WTC11 (cell line): ENCODE data around the gene IRAK1. TPM values are rescaled to one million over a fixed set of nuclear protein-coding genes. Genes with fewer than 3 reads are reported as not detected.

ENCODE experiments used
- ATAC-seq: fragments of 200-7000 bp; cut with Tn5 transposase; 2 replicates; pipeline ENCODE4 v1.10.0; 2021; ENCODE audit warnings: mild to moderate bottlenecking, moderate library complexity
- CTCF ChIA-PET: fragments of 300-600 bp; sonication (Branson Sonifier 250); formaldehyde crosslinking; loops from one replicate; lab custom pipeline; 2021; ENCODE audit warnings: antibody characterized with exemption; lab: Charles Lee
- POLR2A ChIA-PET: fragments of 350-600 bp; sonication (Branson Sonifier 250); formaldehyde crosslinking; loops from one replicate; lab custom pipeline; 2021; ENCODE audit warnings: antibody characterized with exemption; lab: Charles Lee
- DNase-seq: peaks from one replicate; pipeline ENCODE4 v3.0.0; 2021; ENCODE audit warnings: low spot score
- H3K27ac Mint-ChIP-seq: 2 replicates; pipeline ENCODE4 v1.8.0; 2021; ENCODE audit warnings: mixed read lengths
- H3K27me3 Mint-ChIP-seq: 2 replicates; pipeline ENCODE4 v1.8.0; 2021; ENCODE audit warnings: low read depth, mild to moderate bottlenecking, moderate library complexity, mixed read lengths
- H3K36me3 Mint-ChIP-seq: 2 replicates; pipeline ENCODE4 v1.8.0; 2021; ENCODE audit warnings: mixed read lengths
- H3K4me1 Mint-ChIP-seq: 2 replicates; pipeline ENCODE4 v1.8.0; 2022; ENCODE audit warnings: mixed read lengths
- H3K4me3 Mint-ChIP-seq: 2 replicates; pipeline ENCODE4 v1.8.0; 2021; ENCODE audit warnings: mild to moderate bottlenecking, moderate library complexity, mixed read lengths
- H3K9me3 Mint-ChIP-seq: 2 replicates; pipeline ENCODE4 v1.8.0; 2021; ENCODE audit warnings: mixed read lengths
- CREB1 ChIP-seq: sonication (generic); formaldehyde crosslinking; IDR thresholded peaks from 2 replicates; pipeline ENCODE4 v1.8.0; 2023; ENCODE audit warnings: mild to moderate bottlenecking, missing genetic modification reagents
- EMX1 ChIP-seq: fragments of 250-450 bp; sonication (Bioruptor Pico); IDR thresholded peaks from 2 replicates; pipeline ENCODE4 v1.8.0; 2021; ENCODE audit warnings: mild to moderate bottlenecking
- ESRRA ChIP-seq: sonication (generic); formaldehyde crosslinking; IDR thresholded peaks from 2 replicates; pipeline ENCODE4 v1.8.1; 2022; ENCODE audit warnings: mild to moderate bottlenecking, missing genetic modification reagents, borderline replicate concordance
- ETV6 ChIP-seq: sonication (generic); formaldehyde crosslinking; IDR thresholded peaks from 2 replicates; pipeline ENCODE4 v1.8.1; 2022; ENCODE audit warnings: mild to moderate bottlenecking, missing genetic modification reagents
- KAT7 ChIP-seq: sonication (generic); formaldehyde crosslinking; IDR thresholded peaks from 2 replicates; pipeline ENCODE4 v1.8.1; 2023; ENCODE audit warnings: missing genetic modification reagents, mild to moderate bottlenecking, borderline replicate concordance
- NFE2L1 ChIP-seq: sonication (generic); formaldehyde crosslinking; IDR thresholded peaks from 2 replicates; pipeline ENCODE4 v1.8.1; 2023; ENCODE audit warnings: missing genetic modification reagents
- NR2C2 ChIP-seq: sonication (generic); formaldehyde crosslinking; IDR thresholded peaks from 2 replicates; pipeline ENCODE4 v1.8.0; 2022; ENCODE audit warnings: mild to moderate bottlenecking, missing genetic modification reagents
- PRRX2 ChIP-seq: fragments of 250-450 bp; sonication (Bioruptor Pico); IDR thresholded peaks from 2 replicates; pipeline ENCODE4 v1.8.0; 2021; ENCODE audit warnings: mild to moderate bottlenecking
- RELA ChIP-seq: sonication (generic); formaldehyde crosslinking; IDR thresholded peaks from 2 replicates; pipeline ENCODE4 v1.8.1; 2022; ENCODE audit warnings: missing genetic modification reagents, mild to moderate bottlenecking, borderline replicate concordance
- SP1 ChIP-seq: sonication (generic); formaldehyde crosslinking; conservative IDR thresholded peaks from 2 replicates; pipeline ENCODE4 v1.8.1; 2022; ENCODE audit warnings: missing genetic modification reagents
- ZNF219 ChIP-seq: sonication (generic); formaldehyde crosslinking; IDR thresholded peaks from 2 replicates; pipeline ENCODE4 v1.8.0; 2023; ENCODE audit warnings: missing genetic modification reagents, mild to moderate bottlenecking, borderline replicate concordance
- ZNF317 ChIP-seq: sonication (generic); formaldehyde crosslinking; IDR thresholded peaks from 2 replicates; pipeline ENCODE4 v1.8.1; 2023; ENCODE audit warnings: low read depth, mild to moderate bottlenecking, moderate library complexity, missing genetic modification reagents, borderline replicate concordance
- ZNF423 ChIP-seq: fragments of 250-450 bp; sonication (Bioruptor Pico); IDR thresholded peaks from 2 replicates; pipeline ENCODE4 v2.1.2; 2022; ENCODE audit warnings: mild to moderate bottlenecking, moderate library complexity
- microRNA-seq: library from miRNA; unstranded; fragments of <30 nt; microRNA quantifications from one replicate; pipeline ENCODE4 v1.2.0, GENCODE V29; 2022; ENCODE audit warnings: borderline number of aligned reads
- total RNA-seq: library from RNA; stranded (reverse); gene quantifications from 3 replicates; pipeline ENCODE4 v1.2.3, GENCODE V29; 2021
- TF ChIP-seq, protein P1 (sequence below): sonication (generic); formaldehyde crosslinking; IDR thresholded peaks from 2 replicates; pipeline ENCODE4 v1.8.0; 2023; ENCODE audit warnings: mild to moderate bottlenecking, missing genetic modification reagents
- TF ChIP-seq, protein P2 (sequence below): sonication (generic); formaldehyde crosslinking; IDR thresholded peaks from 2 replicates; pipeline ENCODE4 v1.8.0; 2022; ENCODE audit warnings: mild to moderate bottlenecking, missing genetic modification reagents
- TF ChIP-seq, protein P3 (sequence below): sonication (generic); formaldehyde crosslinking; IDR thresholded peaks from 2 replicates; pipeline ENCODE4 v1.8.1; 2023; ENCODE audit warnings: mild to moderate bottlenecking, missing genetic modification reagents, moderate library complexity
- TF ChIP-seq, protein P4 (sequence below): sonication (generic); formaldehyde crosslinking; IDR thresholded peaks from 2 replicates; pipeline ENCODE4 v1.8.1; 2022; ENCODE audit warnings: mild to moderate bottlenecking, moderate library complexity, missing genetic modification reagents

Gene IRAK1
- total RNA-seq, 1 experiment from 2014 or later, result 32.1 TPM

DNA sequence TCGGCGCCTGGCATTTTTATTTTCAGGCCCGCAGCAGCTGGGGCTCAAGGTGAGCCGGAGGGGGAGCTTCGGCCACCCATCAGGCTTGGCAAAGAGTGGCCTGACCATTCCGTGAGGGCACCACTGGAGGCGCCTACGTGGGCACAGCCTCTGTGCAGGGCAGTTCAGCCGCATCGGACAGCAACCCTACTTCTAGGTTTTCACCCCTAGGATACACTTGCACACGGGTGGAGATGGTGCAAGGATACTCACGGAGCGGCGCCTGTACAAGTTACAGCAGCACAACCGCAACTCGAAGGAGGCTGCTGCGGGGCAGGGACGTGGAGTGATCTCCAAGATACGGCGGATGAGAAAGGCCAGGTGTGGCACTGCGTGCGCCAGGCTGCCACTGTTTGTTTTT lies 58.9 kb downstream of the IRAK1 start:
- CTCF ChIA-PET, result interaction anchor here (1.4 kb wide), 1 partner anchor 36 kb away, joined by 3 read pairs; no protein-coding TSS in a partner anchor
- no peak overlapping the region for H3K4me3 Mint-ChIP-seq
- no peaks in the 10 kb centered on the region for H3K4me1 Mint-ChIP-seq
- no peak for DNase-seq
- H3K27me3 Mint-ChIP-seq, result no peaks in the 10 kb centered on the region
- no peak overlapping the region for H3K27ac Mint-ChIP-seq
- TF ChIP-seq NR2C2 (no peak), ZNF317 (CRISPR knock-in tag) (no peak), RELA (CRISPR knock-in tag) (no peak), NFE2L1 (CRISPR knock-in tag) (no peak), ZNF219 (CRISPR knock-in tag) (no peak), CREB1 (CRISPR knock-in tag) (no peak), SP1 (CRISPR knock-in tag) (no peak), KAT7 (CRISPR knock-in tag) (no peak), EMX1 (CRISPR knock-in tag) (no peak), ETV6 (CRISPR knock-in tag) (no peak), ZNF423 (CRISPR knock-in tag) (no peak), PRRX2 (CRISPR knock-in tag) (no peak), ESRRA (CRISPR knock-in tag) (no peak)
- TF ChIP-seq, protein P1, sequence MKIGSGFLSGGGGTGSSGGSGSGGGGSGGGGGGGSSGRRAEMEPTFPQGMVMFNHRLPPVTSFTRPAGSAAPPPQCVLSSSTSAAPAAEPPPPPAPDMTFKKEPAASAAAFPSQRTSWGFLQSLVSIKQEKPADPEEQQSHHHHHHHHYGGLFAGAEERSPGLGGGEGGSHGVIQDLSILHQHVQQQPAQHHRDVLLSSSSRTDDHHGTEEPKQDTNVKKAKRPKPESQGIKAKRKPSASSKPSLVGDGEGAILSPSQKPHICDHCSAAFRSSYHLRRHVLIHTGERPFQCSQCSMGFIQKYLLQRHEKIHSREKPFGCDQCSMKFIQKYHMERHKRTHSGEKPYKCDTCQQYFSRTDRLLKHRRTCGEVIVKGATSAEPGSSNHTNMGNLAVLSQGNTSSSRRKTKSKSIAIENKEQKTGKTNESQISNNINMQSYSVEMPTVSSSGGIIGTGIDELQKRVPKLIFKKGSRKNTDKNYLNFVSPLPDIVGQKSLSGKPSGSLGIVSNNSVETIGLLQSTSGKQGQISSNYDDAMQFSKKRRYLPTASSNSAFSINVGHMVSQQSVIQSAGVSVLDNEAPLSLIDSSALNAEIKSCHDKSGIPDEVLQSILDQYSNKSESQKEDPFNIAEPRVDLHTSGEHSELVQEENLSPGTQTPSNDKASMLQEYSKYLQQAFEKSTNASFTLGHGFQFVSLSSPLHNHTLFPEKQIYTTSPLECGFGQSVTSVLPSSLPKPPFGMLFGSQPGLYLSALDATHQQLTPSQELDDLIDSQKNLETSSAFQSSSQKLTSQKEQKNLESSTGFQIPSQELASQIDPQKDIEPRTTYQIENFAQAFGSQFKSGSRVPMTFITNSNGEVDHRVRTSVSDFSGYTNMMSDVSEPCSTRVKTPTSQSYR (CRISPR knock-in tag), result no peak
- TF ChIP-seq, protein P2, sequence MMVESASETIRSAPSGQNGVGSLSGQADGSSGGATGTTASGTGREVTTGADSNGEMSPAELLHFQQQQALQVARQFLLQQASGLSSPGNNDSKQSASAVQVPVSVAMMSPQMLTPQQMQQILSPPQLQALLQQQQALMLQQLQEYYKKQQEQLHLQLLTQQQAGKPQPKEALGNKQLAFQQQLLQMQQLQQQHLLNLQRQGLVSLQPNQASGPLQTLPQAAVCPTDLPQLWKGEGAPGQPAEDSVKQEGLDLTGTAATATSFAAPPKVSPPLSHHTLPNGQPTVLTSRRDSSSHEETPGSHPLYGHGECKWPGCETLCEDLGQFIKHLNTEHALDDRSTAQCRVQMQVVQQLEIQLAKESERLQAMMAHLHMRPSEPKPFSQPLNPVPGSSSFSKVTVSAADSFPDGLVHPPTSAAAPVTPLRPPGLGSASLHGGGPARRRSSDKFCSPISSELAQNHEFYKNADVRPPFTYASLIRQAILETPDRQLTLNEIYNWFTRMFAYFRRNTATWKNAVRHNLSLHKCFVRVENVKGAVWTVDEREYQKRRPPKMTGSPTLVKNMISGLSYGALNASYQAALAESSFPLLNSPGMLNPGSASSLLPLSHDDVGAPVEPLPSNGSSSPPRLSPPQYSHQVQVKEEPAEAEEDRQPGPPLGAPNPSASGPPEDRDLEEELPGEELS, result no peak
- TF ChIP-seq, protein P3, sequence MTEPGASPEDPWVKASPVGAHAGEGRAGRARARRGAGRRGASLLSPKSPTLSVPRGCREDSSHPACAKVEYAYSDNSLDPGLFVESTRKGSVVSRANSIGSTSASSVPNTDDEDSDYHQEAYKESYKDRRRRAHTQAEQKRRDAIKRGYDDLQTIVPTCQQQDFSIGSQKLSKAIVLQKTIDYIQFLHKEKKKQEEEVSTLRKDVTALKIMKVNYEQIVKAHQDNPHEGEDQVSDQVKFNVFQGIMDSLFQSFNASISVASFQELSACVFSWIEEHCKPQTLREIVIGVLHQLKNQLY (CRISPR knock-in tag), result no peak
- TF ChIP-seq, protein P4, sequence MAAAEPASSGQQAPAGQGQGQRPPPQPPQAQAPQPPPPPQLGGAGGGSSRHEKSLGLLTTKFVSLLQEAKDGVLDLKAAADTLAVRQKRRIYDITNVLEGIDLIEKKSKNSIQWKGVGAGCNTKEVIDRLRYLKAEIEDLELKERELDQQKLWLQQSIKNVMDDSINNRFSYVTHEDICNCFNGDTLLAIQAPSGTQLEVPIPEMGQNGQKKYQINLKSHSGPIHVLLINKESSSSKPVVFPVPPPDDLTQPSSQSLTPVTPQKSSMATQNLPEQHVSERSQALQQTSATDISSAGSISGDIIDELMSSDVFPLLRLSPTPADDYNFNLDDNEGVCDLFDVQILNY, result no peak
- POLR2A ChIA-PET, result no interaction called here
- peaks cover 24% of the 10 kb centered on the region for H3K36me3 Mint-ChIP-seq
- H3K9me3 Mint-ChIP-seq, result no peaks in the 10 kb centered on the region
- no peak for ATAC-seq

Small RNA genes within 50 kb of the gene (microRNA-seq; reads per million reads assigned to microRNA genes)
- gene MIR3202-1 (not detected), gene MIR3202-2 (not detected), gene MIR718 (not detected)

Other genes starting within 250 kb of the IRAK1 start
- gene SRPK3, start 238.9 kb downstream of the IRAK1 start, total RNA-seq, result not detected in 3 replicates
- gene IDH3G, start 225.5 kb downstream of the IRAK1 start, total RNA-seq, result 50.4 to 52.9 TPM (median 52.4 TPM) in 3 replicates
- gene SSR4, start 225.2 kb downstream of the IRAK1 start, total RNA-seq, result 203 to 237 TPM (median 232 TPM) in 3 replicates
- 120 to 175 TPM (median 161 TPM) in 3 replicates for gene PDZD4, start 189.4 kb downstream of the IRAK1 start, total RNA-seq
- gene L1CAM, start 133.7 kb downstream of the IRAK1 start, total RNA-seq, result 40.2 to 55.2 TPM (median 49.4 TPM) in 3 replicates
- 0.11 TPM in 1 of 3 replicates, not detected in the others for gene AVPR2, start 115.2 kb downstream of the IRAK1 start, total RNA-seq
- 52.1 to 66.9 TPM (median 65.3 TPM) in 3 replicates for gene ARHGAP4, start 93.6 kb downstream of the IRAK1 start, total RNA-seq
- gene NAA10, start 84.9 kb downstream of the IRAK1 start, total RNA-seq, result 97.1 to 107 TPM (median 101 TPM) in 3 replicates
- 14.0 to 18.6 TPM (median 16.2 TPM) in 3 replicates for gene RENBP, start 75.3 kb downstream of the IRAK1 start, total RNA-seq
- gene HCFC1, start 48.1 kb downstream of the IRAK1 start, total RNA-seq, result 121 to 130 TPM (median 125 TPM) in 3 replicates
- gene TMEM187, start 47.1 kb downstream of the IRAK1 start, total RNA-seq, result 8.4 to 12.3 TPM (median 10.1 TPM) in 3 replicates
- gene MECP2, start 77.8 kb upstream of the IRAK1 start, total RNA-seq, result 28.7 to 36.2 TPM (median 33.7 TPM) in 3 replicates
- not detected in 3 replicates for gene OPN1LW, start 124.3 kb upstream of the IRAK1 start, total RNA-seq
- not detected in 3 replicates for gene OPN1MW, start 162.7 kb upstream of the IRAK1 start, total RNA-seq
- not detected in 3 replicates for gene OPN1MW2, start 199.9 kb upstream of the IRAK1 start, total RNA-seq
- not detected in 3 replicates for gene OPN1MW3, start 237.7 kb upstream of the IRAK1 start, total RNA-seq